Stimulated activated CD4-positive, alpha-beta T cell treated with anti-CD3 and anti-CD28 coated beads, TNF-alpha, amount 100 ng/mL, for 48 hours (primary cell): ENCODE results near the gene COL23A1.

Experiments
- DNase-seq, 3 donors: peaks; one replicate each; pipeline ENCODE4 v3.0.0-alpha.2; 2020; ENCODE audit warnings: low read depth in 3 of 3

COL23A1 gene

DNA sequence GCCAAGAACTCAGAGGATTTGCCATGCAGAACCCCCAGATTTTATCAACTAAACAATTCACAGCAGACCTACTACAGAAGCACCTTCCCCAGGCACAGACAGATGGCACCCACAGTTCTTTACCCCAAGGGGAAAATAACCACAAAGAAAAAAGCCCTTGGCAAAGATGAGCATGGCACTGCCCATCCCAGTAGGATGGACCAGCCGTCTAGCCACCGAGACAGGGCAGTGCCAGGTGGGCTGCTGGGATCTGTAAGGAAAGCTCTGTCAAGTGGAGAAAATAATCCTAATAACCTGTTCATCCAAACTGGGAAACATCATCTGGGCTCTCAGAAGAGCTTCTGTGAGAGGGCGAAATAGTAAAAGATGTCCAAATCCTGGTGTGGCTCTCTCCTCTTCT is 130.0 kb downstream of the COL23A1 start:
- no peak for DNase-seq

DNA sequence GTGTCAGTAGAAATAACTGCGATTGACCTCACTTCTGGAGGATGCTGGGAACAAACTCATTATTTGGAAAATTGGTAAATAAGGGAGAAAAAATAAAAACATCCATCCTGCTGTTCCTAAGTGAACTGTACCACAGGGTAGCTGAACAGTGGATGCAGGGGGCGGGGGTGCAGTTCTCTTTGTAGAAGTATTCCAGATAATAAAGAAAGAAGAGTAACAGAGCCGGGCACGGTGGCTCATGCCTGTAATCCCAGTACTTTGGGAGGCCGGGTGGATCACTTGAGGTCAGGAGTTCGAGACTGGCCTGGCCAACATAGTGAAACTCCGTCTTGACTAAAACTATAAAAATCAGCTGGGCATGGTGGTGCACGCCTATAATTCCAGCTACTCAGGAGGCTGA is 132.1 kb downstream of the COL23A1 start:
- no peak for DNase-seq

DNA sequence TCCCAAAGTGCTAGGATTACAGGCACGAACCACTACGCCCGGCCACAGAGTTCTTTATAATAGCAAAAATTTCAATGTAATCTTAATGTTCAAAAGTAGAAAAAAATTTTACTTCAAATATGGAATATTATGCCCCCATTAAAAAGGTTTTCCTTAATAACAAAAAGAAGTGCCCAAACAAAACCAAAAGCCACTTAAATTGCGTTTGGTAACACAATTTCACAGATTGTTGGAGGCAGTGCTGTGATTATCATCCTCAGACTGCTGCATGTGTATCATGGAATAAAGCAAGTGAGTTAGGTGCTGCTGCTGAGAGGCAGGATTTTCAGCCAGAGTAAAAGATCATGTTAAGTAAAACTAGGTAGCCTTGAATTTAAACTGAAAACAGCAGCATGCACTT is 132.7 kb downstream of the COL23A1 start:
- DNase-seq, result no peak

DNA sequence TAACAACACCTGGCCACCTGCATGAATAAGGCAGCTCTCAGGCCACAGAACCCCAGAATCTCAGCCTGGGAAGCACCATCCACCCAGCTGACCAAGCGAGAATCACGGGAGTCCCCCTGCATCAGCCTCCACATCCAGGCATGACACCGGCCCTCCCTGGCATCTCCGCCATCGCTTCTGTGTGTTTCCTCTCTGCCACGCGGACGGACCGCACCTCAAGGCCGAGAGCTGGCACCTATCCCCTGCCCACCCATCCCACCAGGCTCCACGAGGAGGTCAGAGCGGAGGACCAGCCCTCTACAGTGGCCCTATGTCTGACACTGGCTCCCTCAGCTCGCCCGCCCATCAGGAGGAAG is 134.7 kb downstream of the COL23A1 start:
- no peak for DNase-seq

DNA sequence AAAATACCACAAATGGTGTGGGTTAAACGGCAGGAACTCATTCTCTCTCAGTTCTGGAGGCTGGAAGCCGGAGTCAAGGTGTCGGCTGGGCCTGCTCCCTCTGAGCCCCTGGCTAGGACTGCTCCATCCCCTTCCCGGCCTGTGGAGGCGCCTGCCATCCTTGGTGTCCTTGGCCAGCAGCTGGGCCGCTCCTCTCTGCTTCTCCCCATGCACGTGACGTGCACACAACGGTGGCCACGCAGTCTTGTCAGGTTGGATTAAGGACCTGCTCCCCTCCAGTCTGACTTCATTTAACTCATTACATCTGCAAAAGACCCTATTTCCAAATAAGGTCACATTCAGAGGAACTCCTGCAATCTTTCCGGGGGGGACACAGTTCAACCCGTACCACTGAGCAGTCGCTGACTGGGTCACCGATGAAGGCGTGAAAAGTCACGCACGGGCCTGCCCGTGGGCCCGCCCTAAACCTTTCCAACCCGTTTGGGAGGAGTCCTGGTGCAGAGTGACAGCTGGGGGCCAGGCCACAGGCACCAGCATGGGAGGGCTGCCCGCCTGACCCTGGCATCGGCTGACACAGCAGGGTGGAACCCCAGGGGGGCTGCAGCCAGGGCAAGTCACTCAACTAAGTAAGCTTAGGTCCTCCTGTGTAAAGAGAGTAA is 135.2 kb downstream of the COL23A1 start:
- DNase-seq, result no peak

DNA sequence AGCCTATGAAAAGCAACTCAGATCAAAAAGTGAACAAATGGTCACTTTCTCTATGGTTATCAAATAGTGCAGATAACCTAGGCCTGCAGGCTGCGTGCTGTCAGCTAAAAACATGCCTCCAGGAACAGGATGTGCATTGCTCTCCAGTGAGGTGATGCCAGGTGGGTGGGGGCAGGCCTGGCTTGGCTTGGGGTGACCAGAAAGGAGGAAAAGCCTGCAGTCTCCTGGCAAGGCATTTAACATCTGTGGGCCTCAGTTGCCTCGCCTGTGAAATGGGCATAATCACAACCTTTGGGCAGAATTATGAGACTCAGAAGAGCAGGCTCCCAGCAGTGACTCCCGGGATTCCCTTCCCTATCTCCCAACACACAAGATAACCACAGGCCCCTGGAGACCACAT is 135.9 kb downstream of the COL23A1 start:
- no peak for DNase-seq

DNA sequence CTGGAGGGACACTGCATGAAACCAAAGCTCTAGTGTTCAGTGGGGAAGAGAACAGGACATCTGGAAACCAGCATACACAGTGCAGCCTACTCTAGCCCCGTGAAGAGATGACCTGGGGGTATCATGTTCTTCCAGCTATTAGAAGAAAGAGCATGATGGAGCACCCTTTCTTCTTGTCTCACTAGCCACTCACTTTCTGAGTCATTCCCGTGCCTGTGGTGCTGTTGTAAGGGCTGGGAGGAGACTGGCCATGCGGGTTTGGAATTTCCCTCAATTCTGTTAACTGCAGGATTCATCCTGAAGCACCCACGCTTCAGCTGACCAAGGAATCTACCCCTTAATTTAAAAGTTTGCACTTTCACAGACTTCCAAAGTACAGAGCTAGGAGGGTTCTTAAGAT is 137.0 kb downstream of the COL23A1 start:
- no peak for DNase-seq

DNA sequence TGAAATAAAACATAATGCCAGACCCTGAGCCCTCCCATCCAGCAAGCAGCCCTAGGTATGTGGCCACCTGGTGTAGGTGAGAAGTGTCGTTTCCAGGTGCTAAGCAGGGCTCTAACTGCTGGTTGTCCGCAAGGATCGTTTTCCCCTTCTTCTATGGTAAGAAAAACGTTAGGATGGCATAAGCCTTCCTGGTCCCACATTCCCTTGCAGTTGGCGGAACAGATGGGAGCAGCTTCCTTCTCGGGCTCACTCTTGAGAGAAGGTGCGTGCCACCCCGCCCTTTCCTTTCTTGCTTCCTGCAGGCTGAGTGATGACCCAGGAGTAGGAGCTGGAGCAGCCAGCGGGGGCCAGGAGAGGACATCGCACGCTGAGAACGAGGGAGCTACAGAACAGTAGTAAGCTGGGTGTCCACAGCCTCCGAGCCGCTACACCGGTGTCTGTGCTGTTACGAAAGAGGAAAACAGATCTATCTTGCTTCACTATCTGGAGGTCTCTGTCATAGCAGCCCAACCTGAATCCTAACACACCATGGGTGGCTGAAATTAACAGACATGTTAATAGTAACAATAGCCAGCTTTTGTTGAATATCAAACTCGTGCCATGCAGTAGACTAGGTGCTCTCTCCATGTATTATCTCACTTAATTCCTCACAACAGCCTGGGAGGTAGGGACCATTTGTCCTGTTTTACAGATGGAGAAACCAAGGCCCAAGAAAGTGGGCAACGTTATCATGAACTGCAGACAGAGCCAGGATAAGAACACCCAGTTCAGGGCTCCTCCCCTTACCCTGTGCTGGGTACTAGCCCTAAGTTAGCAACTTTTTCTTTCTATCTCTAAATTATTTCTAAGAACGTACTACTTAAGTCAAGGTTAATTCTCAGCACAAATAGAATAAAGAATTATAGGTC is 139.8 kb downstream of the COL23A1 start:
- DNase-seq, result no peak

DNA sequence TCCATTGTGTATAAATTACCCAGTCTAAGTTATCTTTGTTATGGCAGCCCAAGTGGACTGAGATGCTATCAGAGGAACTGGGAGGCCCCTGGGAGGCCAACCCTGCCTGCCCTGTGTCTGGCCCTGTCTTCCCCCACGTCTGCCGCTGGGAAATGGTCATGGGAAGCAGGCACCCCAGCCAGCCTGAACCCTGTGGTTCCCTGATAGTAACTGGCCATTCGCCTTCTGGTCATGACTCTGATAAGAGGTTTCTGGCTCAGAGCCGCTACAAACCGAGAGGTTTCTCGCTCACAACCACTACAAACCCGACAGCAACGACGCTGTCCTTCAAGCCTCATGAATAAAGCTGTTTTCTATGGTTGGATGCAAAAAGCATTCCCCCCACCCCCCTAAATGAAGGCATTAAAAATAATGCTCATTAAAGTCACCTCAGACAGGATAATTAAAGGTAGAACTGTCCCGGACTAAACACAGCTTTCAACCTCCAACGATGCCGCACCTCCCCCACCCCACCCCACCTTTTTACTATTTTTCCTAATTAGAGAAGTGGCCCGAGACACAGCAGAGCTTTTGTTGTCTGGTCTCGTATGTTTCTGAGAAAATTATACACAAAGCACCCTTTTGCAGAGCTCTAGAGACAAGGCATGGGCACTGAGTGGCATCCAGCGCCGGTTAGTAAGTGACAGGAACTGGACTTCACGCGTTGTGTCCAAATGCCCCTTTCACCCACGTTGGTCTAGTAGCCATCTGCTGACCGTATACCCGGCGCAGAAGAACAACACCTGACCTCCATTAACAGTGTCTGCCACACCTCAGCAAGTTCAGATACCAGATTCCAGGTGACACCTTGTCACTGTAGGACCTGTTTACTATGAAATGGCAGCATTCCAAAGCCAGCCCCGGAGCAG is 140.8 kb downstream of the COL23A1 start:
- no peak for DNase-seq

DNA sequence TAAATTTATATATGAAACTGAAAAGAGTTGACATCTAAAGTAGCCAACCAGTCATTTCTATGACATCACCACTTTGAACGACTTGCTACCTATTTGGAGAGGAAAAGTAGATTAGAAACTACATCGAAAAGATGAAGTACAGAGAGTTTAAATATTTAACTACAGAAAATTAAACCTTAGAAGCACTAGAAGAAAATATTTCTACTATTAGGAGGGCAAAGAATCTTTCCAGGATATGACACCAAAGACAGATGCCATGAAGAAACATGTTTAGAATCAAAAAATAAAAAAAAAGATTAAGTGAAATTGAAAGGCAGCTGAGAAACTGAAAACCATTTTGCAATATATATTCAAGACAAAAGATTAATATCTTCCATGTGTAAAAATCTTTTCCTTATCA is 144.7 kb downstream of the COL23A1 start:
- no peak for DNase-seq

DNA sequence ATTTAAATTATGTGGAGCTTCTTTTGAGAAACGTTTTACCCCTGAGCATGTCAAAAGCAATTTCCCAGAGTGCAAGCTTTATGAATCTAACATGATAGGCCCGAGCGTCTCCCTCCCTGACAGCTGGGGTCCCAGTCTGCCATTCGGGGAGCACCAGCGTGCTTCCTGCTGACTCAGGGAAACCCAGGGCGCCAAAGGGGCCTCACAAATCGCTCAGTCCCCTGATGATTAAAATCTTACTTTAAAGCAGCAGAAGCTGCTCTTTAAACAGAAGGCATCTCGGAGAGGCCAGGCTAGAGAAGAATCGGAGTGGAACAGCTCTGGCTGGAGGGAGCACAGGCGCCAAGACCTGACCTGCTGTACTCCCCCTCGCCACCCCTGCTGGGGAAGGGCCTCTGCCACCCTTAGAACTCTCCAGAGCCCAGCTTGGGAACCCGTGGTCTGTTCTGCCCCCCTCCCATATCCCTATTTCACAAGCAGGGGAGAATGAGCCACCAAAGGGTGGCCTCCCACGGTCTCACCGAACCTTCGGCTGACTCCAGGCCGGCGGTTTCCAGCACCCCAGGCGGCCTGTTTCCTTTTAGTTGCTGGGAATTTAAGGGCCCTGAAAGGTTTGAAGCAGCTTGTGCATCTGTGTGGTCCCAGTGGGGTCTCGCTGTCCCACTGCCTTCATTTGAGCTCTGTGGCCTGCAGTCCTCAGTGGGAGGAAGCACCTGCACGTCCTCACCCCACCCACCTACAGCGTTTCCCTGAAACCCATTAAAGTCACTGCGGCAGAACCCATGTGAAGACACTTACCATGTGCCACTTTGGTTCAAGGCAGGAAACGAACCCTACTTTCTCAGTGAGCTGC is 147.6 kb downstream of the COL23A1 start:
- no peak for DNase-seq

DNA sequence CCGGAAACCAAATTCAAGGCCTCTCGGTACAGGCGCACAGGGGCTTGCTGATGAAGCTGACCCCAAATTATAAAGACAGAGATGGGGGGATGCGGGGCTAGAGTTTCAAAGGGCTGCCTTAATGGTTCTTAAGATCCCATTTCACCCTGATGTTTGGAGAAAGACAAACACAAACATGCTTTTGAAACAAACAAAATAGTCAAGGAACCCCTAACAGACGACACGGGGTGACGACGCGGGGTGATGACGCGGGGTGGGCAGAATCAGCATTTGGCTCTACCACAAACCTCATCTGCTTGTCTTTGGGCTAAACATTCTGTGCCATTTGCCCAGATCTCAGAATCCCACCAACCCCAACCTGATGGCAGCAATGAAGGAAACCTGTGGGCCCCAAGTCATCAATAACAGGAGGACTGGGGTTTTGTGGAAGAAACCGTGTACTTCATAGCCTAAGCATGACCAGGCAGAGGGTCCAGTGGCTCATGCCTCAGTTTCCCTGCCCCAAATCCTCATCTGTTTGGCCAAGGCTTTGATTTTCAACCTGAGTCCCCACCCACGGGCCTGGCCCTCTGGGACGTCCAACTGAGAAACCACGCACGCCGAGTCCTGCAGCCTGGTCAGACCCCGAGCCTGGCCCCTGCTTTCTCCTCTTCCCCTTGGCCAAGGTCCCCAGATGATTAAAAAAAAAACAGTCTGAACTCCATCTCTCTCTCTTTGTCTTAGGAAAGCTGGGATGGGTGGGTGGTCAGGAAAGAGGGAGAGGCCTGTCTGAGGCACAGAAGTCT is 148.5 kb downstream of the COL23A1 start:
- no peak for DNase-seq

DNA sequence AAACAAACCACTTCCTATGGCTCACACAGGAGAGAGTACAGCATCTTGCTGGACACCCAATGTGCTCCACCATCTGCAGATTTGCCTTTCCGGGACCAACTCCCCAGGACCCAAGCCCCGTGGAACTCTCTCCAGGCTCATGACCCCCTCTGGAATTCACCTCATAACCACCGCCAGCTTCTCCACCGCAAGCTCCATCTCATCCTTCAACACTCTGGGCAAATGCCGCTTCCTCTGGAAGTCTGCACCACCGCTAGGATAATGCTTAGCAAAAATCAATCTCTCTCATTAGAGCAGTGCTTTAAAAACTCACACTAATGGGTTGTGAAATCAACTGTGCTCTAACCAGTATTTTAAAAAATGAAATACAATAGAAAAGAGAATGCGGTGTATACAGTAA is 150.0 kb downstream of the COL23A1 start:
- DNase-seq, result no peak

DNA sequence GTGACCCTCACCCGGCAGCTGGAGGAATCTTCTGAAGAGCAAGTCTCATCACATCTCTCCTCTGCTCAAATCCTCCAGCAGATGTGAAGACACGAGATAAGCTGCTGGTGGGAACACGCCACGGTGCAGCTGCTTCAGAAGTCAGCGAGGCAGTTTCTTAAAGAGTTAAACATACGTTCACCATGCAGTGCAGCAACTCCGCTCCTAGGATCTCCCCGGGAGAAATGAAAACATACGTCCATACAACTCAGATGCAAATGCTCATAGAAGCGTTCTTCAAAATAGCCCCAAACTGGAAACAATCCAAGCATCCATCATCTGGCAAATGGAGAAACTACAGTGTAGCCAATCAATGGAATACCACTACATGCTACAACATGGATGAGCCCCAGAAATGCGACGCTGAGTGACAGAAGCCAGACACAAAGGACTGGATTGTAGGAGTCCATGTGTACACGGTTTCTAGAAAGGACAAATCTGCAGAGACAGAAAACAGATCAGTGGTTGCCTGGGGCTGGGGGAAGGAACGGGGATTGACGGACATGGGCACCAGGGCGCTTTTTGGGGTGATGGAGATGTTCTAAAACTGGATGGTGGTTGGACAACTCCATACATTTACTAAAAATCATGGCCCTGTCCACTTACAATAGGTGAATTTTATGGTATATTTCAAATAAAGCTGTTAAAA is 150.6 kb downstream of the COL23A1 start:
- DNase-seq, result no peak

DNA sequence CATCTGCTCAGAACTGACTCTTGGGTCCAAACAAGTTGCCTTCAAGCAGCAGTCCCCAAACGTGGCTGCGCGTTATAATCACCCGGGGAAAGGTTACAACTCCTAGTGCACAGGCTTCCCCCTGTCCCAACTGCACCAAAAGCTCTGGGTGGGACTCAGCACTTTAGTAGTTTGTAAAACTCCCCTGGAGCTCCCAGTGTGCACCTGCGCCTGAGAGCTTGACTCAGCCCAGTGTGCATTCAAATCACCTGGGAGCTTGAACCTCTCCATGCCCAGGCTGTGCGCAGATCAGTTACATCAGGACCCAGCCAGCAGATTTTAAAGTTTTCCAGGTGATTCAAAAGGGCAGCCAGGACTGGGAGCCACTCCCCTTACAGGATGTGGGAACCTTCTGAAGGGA is 151.4 kb downstream of the COL23A1 start:
- no peak for DNase-seq

DNA sequence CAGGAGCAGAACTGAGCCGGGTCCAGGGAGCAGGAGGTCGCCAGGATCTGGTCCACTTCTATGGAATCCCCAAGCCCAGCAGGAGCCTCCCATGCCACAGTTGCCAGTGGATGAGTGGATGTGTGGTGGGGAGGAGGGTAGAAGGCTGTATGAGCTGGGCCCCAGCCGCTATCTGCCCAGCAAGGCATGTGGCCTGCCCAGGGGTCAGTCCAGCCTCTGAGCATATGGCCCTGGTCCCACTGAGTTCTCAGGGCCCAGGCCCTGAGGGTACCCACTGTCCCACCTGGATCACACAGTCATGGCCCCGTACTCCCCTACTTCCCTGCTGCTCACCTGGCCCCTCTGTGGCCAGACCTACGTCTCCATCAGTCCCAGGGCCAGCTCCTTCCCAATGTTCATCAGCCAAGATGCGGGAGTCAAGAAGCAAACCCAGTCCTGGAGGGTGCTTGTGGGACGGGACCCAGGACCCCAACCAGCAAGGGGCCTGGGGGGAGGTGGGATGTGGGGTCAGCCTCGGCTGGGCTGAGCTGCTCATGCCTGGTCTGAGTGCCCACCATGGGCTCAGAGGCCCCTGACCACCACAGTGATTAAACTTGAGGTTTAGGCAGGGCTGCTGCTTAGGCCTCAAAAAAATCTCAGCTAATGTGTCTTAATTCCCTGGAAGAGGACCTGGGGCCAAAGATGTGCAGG is 152.7 kb downstream of the COL23A1 start:
- no peak for DNase-seq

DNA sequence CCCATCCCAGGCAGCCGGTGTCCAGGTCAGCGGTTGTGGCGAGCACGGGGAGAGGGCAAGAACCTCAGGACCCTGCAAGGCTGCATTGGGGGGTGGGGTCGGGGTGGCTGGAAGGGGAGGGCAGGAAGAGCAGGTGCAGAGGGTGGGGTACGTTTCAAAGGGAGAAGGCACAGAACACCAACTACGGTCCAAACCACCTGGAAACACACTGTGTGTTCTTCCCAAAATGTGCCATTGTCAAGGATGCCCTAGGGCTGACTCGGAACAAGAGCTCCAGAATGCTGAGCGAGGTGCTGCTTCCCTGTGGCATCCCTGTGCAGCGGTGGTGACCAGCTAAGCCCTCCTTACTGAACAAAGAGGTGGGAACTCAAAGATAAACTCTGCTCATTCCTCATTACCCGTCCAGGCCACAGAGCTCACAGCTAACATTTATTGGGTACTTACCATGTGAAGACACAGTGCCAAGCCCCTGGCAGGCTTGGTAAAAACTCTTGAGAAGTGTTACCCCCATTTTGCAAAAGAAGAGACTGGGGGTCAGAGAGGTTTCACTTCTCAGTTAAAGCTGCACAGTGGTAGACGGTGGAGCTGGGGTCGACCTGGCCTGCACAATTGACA is 153.8 kb downstream of the COL23A1 start:
- no peak for DNase-seq

DNA sequence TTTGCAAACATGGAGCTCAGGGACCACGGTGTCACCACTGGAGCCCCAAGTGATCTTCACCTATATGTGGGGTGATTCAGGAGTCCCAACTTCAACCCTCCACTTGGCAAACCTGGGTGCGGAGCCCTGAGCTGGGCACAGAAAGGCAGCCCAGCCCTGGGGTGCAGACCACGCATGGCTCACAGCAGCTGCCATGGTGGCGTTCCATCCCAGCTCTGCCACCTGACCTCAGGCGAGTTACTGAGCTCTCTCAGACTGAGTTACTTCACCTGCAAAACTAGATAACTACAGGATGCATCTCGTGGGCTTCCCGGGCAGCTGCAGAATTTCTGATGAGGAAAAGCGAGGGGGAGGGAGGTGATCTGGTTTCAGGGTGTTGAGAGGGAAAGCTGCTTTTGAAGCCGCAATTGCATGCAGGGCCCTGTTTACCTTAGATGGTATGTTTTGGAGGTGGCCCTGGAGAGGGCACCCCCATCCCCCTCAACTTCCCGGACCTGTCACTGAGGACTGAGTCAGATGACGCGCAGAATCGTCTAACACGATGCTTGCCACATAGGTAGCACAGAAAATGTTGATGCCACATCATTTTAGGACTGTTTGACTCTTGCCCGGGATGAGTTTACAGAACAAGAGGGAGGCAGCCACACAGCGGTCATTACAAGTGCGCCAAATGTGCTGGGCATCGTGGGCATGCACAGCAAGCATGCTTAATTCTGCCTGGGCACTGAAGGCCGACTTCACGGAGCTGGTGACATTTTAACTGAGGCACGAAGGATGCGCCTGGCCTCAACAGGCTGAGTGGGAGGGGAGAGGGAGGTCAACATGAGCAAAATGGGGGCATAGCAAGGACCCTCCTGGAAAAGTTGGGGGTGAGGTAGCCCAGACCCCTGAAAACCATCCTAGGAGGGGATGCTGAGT is 154.6 kb downstream of the COL23A1 start:
- no peak for DNase-seq
